ENCODE data around the gene UBAP1L.
"Not testable (repeated sequence)": the region's sequence is repeated elsewhere in the genome, so short reads cannot be mapped to it uniquely, and the experiment has no call there.

UBAP1L gene

DNA sequence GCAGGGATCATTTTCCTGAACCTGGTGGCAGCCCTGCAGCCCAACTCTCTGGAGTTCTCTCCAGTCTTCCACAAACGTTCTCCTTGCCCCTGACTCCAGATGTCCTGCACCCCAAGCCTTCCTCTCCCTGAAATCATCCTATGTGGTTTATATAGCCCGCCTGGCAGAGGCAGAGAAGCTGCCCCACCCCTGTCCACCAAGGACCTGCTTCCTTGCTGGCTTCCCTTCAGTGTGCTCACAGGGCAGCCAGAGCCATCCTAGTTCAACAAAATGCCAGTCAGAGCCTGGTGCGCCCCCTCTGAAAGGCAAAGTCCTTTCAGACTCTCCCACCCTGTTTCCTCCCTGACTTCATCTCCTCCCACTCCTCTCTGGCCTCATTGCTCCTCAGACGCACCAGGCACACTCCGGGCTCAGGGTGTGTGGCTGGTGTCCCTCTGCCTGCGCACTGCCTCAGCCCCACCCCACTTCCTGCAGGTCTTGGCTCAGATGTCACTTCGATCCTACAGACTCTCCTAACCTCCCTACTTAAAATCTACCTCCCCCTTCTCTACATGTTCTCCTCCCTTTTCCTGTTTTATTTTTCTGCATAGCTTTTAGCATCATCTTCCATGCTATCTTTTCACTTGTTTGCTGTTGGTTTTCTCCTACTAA, 32.6 kb downstream of the UBAP1L start:
- DNase-seq, result no peak

DNA sequence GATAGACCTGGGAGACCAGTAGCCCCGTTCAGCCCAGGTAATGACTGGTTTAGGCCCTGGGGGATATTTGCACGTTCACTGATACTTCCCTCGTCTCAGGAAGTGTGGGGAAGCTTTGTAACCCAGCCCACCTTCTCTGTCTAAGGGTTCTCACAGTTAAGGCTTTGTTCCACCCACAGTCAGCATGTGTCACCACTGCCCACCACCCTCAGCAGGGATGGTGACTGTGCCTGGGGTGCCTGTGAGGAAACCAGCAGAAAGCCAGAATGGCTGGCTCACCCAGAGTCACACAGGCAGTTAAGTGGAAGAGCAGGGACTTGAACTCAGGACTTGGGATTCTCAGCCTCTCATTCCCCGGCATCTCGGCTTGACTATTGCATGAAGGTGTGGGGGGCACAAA, 33.2 kb downstream of the UBAP1L start:
- DNase-seq, result no peak

DNA sequence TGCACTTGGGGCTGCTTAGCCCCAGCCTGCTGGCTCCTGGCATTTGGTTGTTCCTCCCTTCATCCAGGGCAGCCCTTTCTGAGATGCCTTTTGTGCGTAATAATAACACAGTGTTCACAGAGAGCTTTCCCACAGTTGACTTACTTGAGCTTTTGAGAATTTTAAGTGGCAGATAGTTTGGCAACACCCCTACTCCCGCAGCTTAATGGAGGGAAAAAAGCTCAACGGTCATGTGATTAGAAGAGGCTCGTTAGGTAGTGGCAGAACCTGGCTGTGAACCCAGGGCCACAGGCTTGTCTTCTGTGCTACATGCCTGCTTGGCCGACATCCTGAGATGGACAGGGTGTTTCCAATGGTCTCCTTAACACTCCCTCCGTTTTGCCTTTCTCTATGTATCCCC, 33.7 kb downstream of the UBAP1L start:
- no peak for DNase-seq

DNA sequence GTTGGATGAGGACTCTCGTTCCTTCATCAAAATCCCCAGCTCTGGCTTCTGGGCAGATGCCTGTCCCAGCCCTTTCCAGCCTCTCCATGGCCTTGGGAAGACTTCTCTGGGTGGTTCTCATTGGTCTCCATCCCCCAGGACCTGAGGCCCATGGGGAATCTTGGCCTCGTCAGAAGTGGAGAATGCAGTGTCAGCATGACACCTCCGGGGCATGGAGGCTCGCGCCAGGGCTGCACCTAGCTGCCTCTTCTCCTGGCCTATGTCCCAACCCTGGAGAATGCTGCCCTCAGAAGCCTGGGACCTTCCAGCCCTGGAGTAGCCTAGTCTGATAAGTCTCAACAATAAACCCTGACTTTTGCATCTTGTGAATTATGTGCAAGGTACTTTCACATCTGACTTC, 35.4 kb downstream of the UBAP1L start:
- no peak for DNase-seq

DNA sequence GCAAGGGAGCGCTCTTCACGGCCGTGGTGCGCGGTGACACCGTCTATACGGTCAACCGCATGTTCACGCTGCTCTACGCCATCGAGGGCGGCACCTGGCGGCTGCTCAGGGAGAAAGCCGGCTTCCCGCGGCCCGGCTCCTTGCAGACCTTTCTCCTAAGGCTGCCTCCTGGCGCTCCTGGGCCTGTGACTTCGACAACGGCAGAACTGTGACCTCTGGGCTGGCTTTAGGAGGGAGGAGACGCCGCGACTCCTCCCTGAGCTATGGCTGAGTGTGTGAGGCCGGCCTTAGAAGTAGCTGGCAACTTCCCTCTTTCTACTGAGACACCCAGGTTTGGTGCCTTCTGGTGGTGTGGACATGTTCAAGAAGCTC, 37.0 kb downstream of the UBAP1L start:
- no peak for DNase-seq

DNA sequence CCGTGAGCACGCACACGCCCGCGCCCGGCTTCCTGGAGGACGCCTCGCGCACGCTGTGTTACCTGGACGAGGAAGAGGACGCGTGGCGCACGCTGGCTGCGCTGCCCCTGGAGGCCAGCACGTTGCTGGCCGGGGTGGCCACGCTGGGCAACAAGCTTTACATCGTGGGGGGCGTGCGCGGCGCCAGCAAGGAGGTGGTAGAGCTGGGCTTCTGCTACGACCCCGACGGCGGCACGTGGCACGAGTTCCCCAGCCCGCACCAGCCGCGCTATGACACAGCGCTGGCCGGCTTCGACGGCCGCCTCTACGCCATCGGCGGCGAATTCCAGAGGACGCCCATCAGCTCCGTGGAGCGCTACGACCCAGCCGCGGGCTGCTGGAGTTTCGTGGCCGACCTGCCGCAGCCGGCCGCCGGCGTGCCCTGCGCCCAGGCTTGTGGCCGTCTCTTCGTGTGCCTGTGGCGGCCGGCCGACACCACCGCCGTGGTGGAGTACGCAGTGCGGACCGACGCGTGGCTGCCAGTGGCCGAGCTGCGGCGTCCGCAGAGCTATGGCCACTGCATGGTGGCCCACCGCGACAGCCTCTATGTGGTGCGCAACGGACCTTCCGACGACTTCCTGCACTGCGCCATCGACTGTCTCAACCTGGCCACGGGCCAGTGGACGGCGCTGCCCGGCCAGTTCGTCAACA, 37.6 kb downstream of the UBAP1L start:
- no peak for DNase-seq

DNA sequence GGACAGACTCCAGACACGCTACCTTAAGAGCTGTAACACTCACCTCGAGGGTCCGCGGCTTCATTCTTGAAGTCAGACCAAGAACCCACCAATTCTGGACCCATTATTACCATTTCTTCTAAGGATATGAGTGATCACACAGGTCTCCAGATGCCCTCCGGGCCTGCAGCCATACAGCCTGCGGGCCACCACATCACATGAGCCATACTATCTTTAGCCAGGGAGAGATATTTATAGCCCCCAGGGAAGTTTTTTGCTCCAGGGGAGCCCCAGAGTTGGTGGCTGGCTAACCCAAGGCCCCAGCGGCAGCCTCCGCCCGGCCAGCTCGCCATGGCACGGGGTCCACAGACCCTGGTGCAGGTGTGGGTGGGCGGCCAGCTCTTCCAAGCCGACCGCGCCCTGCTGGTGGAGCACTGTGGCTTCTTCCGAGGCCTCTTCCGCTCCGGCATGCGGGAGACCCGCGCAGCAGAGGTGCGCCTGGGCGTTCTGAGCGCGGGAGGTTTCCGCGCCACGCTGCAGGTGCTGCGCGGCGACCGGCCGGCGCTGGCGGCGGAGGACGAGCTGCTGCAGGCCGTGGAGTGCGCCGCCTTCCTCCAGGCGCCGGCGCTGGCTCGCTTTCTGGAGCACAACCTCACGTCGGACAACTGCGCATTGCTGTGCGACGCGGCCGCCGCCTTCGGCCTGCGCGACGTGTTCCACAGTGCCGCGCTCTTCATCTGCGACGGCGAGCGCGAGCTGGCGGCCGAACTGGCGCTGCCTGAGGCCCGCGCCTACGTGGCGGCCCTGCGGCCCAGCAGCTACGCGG, 38.3 kb downstream of the UBAP1L start, which contains the start of gene KBTBD13:
Gene KBTBD13 (plus strand): TSS at position 261 of the 805 bp plus-strand sequence. CDS start 70 bp downstream, at position 331.
- no peak for DNase-seq

DNA sequence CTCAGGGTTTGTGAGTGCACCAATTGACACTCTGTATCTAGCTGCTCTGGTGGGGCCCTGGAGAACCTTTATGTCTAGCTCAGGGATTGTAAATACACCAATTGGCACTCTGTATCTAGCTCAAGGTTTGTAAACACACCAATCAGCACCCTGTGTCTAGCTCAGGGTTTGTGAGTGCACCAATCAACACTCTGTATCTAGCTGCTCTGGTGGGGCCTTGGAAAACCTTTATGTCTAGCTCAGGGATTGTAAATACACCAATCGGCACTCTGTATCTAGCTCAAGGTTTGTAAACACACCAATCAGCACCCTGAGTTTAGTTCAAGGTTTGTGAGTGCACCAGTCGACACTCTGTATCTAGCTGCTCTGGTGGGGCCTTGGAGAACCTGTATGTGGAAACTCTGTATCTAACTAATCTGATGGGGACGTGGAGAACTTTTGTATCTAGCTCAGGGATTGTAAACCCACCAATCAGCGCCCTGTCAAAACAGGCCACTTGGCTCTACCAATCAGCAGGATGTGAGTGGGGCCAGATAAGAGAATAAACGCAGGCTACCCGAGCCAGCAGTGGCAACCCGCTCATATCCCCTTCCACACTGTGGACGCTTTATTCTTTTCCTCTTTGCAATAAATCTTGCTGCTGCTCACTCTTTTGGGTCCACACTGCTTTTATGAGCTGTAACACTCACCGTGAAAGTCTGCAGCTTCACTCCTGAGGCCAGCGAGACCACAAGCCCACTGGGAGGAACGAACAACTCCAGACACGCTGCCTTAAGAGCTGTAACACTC, 39.2 kb downstream of the UBAP1L start:
- DNase-seq, result not testable (repeated sequence)

DNA sequence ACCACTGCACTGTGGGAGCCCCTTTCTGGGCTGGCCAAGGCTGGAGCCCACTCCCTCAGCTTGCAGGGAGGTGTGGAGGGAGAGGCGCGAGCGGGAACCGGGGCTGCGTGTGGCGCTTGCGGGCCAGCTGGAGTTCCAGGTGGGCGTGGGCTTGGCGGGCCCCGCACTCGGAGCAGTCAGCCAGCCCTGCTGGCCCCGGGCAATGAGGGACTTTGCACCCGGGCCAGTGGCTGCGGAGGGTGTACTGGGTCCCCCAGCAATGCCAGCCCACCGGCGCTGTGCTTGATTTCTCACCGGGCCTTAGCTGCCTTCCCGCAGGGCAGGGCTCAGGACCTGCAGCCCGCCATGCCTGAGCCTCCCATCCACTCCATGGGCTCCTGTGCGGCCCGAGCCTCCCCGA, 40.1 kb downstream of the UBAP1L start:
- DNase-seq, result not testable (repeated sequence)

DNA sequence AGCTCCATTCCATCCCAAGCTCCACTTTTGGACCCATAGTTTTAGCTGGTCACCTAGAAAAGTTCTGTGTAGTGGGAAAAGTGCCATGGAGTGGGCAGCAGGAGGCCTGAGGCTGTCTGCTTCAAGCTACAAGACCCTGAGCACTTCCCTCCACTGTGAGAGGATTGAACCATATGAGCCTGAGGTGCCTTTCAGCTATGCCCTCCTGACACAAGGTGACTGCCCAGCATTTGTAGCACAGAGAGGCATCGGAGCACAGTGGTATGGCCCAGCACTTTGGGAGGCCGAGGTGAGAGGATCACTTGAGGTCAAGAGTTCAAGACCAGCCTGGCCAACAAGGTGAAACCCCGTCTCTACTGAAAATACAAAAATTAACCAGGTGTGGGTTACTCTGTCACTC, 42.4 kb downstream of the UBAP1L start:
- no peak for DNase-seq

DNA sequence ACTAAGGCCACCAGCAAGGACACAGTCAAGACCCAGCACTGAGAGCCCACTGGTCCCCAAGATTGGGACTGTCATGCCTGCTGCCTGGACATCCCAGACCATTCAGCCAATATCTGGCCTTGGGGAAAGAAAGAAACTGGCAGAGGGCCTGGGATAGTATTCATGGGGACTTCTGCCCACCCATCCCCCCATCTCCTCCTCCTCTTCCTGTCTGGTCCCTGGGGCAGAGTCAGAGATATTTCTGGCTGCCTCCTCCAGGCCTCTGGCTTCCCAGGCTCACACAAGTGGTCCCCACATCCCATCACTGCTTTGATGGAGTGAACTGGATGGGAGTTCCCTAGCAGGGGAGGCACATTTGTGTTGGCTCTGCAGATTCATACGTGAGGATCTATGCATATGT, 43.0 kb downstream of the UBAP1L start:
- no peak for DNase-seq

DNA sequence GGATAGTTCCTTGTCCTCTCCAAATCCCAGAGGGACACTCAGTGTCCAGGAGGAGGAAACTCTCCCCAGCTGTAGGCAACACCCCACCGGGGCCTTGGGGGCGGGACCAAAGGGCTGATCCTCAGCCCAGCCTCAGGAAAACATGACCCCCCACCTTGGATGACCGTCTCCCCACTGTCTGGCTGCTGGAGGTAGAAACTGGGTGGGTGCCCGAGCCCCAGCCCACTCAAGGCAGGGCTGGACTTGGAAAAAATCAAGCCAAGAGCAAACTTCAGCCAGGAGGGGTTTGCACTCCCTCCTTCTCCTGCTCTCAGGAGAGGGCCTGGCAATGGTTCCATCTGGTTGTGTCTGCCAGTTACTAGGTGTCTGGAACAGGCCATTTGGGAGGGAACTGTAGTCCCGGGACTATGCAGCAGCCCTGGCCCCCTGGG, 43.6 kb downstream of the UBAP1L start:
- no peak for DNase-seq

DNA sequence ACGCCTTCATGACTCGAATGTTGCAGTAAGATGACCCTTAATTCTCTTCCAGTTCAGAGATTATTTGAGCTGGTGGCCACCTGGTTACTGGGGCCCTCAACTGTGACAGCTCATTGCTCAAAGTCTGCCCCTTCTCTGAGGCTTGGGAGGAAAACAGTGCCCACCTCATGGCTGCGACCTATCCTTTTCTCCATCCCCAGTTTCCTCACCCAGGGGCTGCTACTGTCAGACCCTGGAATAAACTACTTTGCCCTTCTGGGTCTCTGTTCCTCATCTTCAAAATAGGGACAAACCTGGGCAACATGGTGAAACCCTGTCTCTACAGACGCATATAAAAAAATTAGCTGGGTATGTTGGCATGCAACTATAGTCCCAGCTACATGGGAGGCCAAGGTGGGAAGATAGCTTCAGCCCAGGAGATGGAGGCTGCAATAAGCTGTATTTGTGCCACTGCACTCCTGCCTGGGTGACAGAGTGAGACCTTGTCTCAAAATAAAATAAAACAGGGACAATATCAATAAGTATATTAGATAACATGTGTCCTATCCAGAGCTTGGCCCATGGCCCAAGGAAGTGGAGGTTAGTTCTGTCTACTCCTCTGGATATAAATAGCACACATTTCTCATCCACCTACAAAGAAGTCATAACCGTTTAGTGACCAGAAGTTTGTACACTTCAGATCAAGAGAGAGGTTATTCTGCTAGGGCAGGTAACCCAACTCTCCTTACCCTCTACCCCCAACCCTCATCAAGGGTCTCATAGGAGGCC, 45.0 kb downstream of the UBAP1L start:
- DNase-seq, result no peak

DNA sequence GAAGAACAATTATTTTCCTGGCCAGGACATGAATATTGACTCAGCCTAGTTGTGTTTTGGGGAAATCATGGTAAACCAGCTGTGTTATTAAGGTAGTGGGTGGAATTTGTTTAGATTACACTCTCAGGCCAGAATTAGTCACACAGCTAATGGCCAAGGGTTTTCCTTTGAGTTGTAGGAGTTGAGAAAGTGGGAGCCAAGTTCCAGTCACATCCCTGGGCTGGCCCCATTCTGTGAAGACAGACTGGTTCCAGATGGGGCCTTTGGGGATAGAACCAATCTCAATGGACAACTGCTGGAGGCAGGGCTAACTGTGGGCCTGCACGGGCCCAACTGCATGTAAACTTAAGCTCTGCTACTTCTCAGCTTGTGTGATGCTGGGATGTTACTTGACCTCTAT, 45.8 kb downstream of the UBAP1L start:
- no peak for DNase-seq

DNA sequence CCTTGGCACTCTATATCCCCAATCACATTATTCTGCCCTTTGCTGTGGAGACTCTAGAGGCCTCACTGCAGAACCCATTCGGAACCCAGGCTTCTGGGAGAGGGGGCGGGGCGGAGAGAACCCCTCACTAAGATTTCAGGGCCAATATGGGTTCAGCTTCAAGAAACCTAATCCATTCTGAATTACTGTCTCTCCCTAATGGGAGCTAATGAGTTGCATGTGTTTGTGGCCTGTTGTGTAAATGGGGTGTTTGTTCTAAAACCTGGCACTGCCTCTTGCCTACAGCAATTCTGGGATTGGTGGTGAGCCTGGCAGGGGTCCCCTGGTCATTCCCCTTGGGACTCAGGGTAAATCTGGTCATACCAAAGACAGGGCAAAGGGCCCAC, 46.6 kb downstream of the UBAP1L start:
- DNase-seq, result no peak

DNA sequence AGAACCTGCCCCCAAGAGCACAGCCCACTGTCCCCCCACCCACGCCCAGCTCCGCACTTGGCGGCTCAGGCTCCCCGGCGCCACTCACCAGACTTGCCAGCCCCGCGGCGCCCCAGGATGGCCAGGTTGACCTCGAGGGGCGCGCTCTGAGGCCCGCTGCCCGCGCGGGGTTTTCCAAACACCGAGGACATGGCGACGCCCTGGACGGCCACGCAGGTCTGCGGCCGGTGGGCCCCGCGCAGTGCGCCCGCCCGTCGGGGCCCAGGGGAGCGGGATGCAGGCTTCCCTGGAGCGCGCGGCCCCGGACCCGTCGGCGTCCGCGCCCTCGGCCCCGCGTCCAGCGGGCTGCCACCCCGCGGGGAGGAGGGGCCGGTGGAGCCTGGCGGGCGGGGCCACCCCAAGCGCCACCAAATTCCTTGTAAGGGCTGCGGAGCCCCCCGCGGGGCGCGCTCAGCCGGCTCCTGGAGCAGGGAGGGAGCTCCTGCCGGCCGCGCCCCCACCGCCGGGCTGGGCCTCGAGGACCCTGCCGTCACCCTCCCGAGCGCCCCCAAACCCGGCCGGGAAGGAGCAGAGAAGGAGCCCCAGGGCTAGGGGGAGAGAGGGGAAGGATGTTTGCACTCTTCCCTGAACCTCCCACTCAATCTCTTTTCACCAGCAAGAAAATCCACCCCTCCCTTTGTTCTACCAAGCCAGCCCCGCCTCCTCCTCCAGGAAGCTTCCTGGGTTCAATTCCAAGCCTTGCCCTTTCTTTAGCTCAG, 47.2 kb downstream of the UBAP1L start, which contains the start of gene RASL12:
Gene RASL12 (minus strand): TSS at position 347 of the 758 bp plus-strand sequence. CDS start 156 bp downstream, at position 191.
- DNase-seq, result no peak

DNA sequence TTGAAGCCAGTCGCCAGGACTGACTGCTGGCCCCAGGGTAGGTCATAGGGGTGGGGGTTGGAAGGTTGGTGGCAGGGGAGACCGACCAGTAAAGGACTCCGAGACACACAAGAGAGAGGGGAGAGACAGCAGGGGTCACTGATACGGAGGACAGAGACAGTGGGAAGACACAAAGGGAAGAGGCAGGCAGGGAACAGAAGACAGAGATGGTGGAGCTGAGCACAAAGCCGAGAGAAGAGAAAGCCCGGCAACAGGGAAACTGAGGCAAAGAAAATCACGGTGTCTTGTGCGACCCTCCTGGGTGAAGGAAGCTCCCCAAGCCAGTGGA, 47.7 kb downstream of the UBAP1L start:
- no peak for DNase-seq

DNA sequence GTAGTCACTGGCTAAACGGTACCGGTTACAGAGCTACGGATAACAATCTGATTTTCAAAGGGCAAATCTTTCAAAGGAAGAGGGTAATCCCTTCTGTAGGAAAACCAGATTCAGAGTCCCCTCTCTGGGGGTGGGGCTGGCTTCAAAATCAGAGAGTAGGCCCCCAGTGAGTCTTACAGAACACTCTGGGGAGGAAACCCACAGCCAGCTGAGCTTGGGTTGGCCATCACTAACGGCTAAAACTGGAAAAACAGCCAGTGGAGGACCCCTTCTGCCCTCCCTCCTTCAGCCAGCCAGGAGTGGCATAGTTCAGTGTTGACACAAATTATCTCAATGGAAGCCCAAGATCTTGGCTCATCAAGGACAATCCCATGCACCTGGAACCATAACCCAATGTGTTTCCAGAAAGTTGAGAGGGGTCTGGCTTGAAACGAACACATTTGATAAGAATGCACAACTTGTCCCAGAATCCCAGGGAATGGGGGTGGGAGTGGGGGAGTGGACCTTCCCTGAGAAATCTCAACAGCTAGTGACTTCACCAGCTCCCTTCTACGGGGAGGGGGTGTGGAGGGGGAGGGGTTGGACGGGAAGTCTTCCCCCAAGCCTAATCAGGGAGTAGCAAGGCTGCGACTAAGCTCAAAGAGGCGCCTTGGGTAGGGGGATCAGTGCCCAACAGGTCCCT, 48.2 kb downstream of the UBAP1L start:
- no peak for DNase-seq

DNA sequence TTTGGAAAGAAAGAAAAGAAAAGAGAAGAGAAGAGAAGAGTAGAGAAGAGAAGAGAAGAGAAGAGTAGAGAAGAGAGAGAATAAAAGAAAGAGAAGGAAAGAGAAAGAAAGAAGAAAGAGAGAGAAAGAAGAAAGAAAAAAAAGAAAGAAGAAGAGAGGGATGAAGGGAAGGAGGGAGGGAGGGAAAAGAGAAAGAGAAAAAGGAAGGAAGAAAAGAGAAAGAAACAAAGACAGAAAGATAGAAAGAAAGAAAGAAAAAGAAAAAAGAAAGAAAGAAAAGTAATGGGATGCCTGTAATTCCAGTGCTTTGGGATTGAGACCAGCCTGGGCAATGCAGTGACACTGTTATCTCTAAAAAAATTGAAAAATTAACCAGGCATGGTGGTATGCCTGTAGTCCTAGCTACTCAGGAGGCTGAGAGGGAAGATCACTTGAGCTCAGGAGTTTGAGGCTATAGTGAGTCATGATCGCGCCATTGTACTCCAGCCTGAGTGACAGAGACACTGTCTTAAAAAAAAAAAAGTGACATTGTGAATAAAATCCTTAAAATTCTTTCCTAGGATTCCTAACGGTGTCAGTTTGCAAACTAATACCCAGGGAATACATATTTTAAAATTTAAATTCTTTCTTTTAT, 48.9 kb downstream of the UBAP1L start:
- DNase-seq, result no peak

DNA sequence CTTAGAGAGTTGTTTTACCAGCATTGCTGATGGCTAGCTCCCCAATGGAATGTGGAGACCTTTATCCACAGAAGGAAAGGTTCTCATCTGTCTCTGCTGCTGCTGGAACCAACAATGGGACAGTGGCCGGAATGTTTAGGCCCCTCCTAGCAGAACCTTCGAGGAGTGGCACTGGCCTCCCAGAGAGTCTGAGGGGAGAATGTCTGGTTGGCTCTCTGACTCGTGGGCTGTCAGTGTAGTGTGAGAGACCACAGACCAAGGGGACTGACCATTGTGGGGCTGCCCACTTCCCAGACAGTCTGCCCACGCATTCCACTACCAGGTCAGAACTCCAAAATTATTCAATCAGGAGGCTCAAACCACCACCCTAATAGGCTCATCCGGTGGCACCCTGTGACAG, 52.3 kb downstream of the UBAP1L start:
- no peak for DNase-seq

Data from NCI-H526 treated with DMSO at 0.1 percent for 48 hours (cell line).